OCI-LY7 (cell line): Measurements from ENCODE around the gene C1orf174. TPM values are rescaled to one million over a fixed set of nuclear protein-coding genes. Genes with fewer than 3 reads are reported as not detected.

Experiments
- BruUV-seq: library from RNA; stranded (reverse); fragments of 400-500 nt; replicated peaks from 2 replicates; lab custom pipeline; 2021; lab: Mats Ljungman, UMichigan
- CTCF ChIA-PET: fragments of 300-600 bp; sonication (Branson Sonifier 250); formaldehyde crosslinking; loops from one replicate; lab custom pipeline; 2022; ENCODE audit warnings: antibody characterized with exemption; ENCODE audit not compliant: unreplicated experiment; lab: Charles Lee
- POLR2A ChIA-PET: fragments of 300-600 bp; sonication (Branson Sonifier 250); formaldehyde crosslinking; loops from one replicate; lab custom pipeline; 2022; ENCODE audit warnings: antibody characterized with exemption; lab: Charles Lee
- DNase-seq: peaks from one replicate; pipeline ENCODE4 v3.0.0-alpha.2; 2015; ENCODE audit warnings: low spot score
- H2AFZ ChIP-seq: fragments of 200-600 bp; sonication (generic), shearing (Covaris generic); 2 replicates; pipeline ENCODE4 v1.6.1; 2014; ENCODE audit warnings: mild to moderate bottlenecking, antibody characterized with exemption, low read length, moderate library complexity
- H3K27ac ChIP-seq: fragments of 200-600 bp; sonication (generic); 2 replicates; pipeline ENCODE4 v1.5.1; 2014; ENCODE audit warnings: mixed run types, low read depth, mild to moderate bottlenecking, moderate library complexity, low read length, inconsistent platforms; ENCODE audit not compliant: poor library complexity, severe bottlenecking
- H3K36me3 ChIP-seq: fragments of 200-600 bp; sonication (generic); 2 replicates; pipeline ENCODE4 v1.6.1; 2014; ENCODE audit warnings: mild to moderate bottlenecking, antibody characterized with exemption, low read length, moderate library complexity, mixed read lengths; ENCODE audit not compliant: insufficient read depth
- H3K4me1 ChIP-seq: fragments of 200-600 bp; sonication (generic); 2 replicates; pipeline ENCODE4 v1.5.1; 2014; ENCODE audit warnings: mild to moderate bottlenecking, low read length; ENCODE audit not compliant: insufficient read depth, poor library complexity, severe bottlenecking
- H3K4me2 ChIP-seq: fragments of 200-600 bp; sonication (generic); 2 replicates; pipeline ENCODE4 v1.6.1; 2014; ENCODE audit warnings: mild to moderate bottlenecking, low read length
- H3K4me3 ChIP-seq: fragments of 200-600 bp; sonication (generic); 2 replicates; pipeline ENCODE4 v1.5.1; 2014; ENCODE audit warnings: mild to moderate bottlenecking, low read depth, low read length; ENCODE audit not compliant: poor library complexity, severe bottlenecking
- H3K79me2 ChIP-seq: fragments of 200-600 bp; sonication (generic); 2 replicates; pipeline ENCODE4 v1.6.1; 2016; ENCODE audit warnings: low read depth, mild to moderate bottlenecking, low read length, moderate library complexity, mixed read lengths; ENCODE audit not compliant: insufficient read depth
- H3K9me2 ChIP-seq: fragments of 200-600 bp; sonication (generic); 2 replicates; pipeline ENCODE4 v1.6.1; 2016; ENCODE audit warnings: mild to moderate bottlenecking, low read length, mixed read lengths; ENCODE audit not compliant: insufficient read depth
- H3K9me3 ChIP-seq: fragments of 200-600 bp; sonication (generic); 2 replicates; pipeline ENCODE4 v1.6.1; 2014; ENCODE audit warnings: mild to moderate bottlenecking, mixed run types, low read length, mixed read lengths
- H4K20me1 ChIP-seq: fragments of 200-600 bp; sonication (generic); 2 replicates; pipeline ENCODE4 v1.6.1; 2014; ENCODE audit warnings: mild to moderate bottlenecking, antibody characterized with exemption, low read length, moderate library complexity, mixed read lengths; ENCODE audit not compliant: insufficient read depth
- CTCF ChIP-seq: fragments of 200-600 bp; sonication (generic); conservative IDR thresholded peaks from 2 replicates; pipeline ENCODE4 v1.5.1; 2014; ENCODE audit warnings: mild to moderate bottlenecking, antibody characterized with exemption, low read length, moderate library complexity, mixed read lengths
- EZH2phosphoT487 ChIP-seq: fragments of 200-600 bp; sonication (generic); IDR thresholded peaks from 2 replicates; pipeline ENCODE4 v1.6.1; 2018; ENCODE audit warnings: low read depth, borderline replicate concordance, mild to moderate bottlenecking, mixed run types, antibody characterized with exemption, low read length, moderate library complexity, mixed read lengths
- intact Hi-C: fragments of 100-400 bp; cut with micrococcal nuclease; formaldehyde crosslinking; loops from one replicate; pipeline ENCODE4 v1.10.0; 2022; ENCODE audit not compliant: unreplicated experiment
- total RNA-seq, 2 experiments: library from RNA; depleted of rRNA in 1 of 2; stranded (reverse); fragments of >200 nt in 1 of 2; shearing (Covaris generic) in 1 of 2; gene quantifications; 2 replicates each; pipeline ENCODE4 v1.2.3, GENCODE V29; 2014 to 2022

The C1orf174 gene
- total RNA-seq, 2 experiments from 2014 or later: 39.0 to 59.5 TPM

- no TSS peak for BruUV-seq
- peaks cover 83% of the 10 kb centered on the region for H3K36me3 ChIP-seq
- no peak for DNase-seq
- H3K4me3 ChIP-seq: no peak overlapping the region
- H3K4me2 ChIP-seq: no peak overlapping the region
- ChIA-PET POLR2A (no interaction called here), CTCF (no interaction called here)
- intact Hi-C loops: no loop called here
- no peaks in the 10 kb centered on the region for H3K9me3 ChIP-seq
- no peak overlapping the region for H2AFZ ChIP-seq
- peaks cover 7% of the 10 kb centered on the region for H3K4me1 ChIP-seq
- TF ChIP-seq EZH2phosphoT487 (no peak), CTCF (no peak)
- no peaks in the 10 kb centered on the region for H3K9me2 ChIP-seq
- no peak overlapping the region for H3K27ac ChIP-seq
- no peaks in the 10 kb centered on the region for H3K79me2 ChIP-seq
- no peaks in the 10 kb centered on the region for H4K20me1 ChIP-seq
These were observed 53.0 kb downstream of the C1orf174 start for GRCh38 chr1:3847081-3847480.

GRCh38 chr1:3846541-3846940 lies 53.5 kb downstream of the C1orf174 start:
- Histone ChIP-seq H2AFZ (no peak overlapping the region), H3K79me2 (no peaks in the 10 kb centered on the region), H3K9me3 (no peaks in the 10 kb centered on the region), H3K4me3 (no peak overlapping the region), H4K20me1 (no peaks in the 10 kb centered on the region), H3K36me3 (peaks cover 82% of the 10 kb centered on the region), H3K4me1 (peaks cover 7% of the 10 kb centered on the region), H3K4me2 (no peak overlapping the region), H3K9me2 (no peaks in the 10 kb centered on the region), H3K27ac (no peak overlapping the region)
- no peak for TF ChIP-seq CTCF
- no peak for TF ChIP-seq EZH2phosphoT487
- DNase-seq: no peak
- CTCF ChIA-PET: no interaction called here
- intact Hi-C loops: no loop called here
- POLR2A ChIA-PET: no interaction called here
- BruUV-seq: no TSS peak

DNA sequence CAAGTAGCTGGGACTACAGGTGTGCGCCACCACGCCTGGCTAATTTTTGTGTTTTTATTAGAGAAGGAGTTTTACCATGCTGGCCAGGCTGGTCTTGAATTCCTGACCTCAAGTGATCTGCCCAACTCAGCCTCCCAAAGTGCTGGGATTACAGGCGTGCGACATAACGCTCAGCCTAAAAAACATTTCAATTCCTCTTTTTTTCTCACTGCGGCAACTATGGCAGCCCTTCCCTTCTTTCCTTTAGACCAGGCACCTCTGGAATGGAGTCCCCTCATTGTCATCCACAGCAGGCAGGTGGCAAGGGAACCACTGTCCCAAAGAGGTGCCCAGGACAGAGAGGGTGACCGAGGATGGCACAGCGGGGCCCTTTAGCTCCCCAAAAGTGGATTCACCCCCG lies 57.2 kb downstream of the C1orf174 start:
- POLR2A ChIA-PET: interaction anchor here (0.6 kb wide), 1 partner anchor 967 kb away, joined by 4 read pairs; no protein-coding TSS in a partner anchor
- CTCF ChIA-PET: no interaction called here

More for the DNA sequence above, 57.2 kb downstream of the C1orf174 start:
- no peak overlapping the region for H3K4me3 ChIP-seq
- TF ChIP-seq CTCF (no peak), EZH2phosphoT487 (no peak)
- intact Hi-C loops: no loop called here
- H3K9me3 ChIP-seq: 0 out of 2 replicates have a peak, but pooled peaks cover under 1% of the 10 kb centered on the region
- H3K36me3 ChIP-seq: peaks cover 85% of the 10 kb centered on the region
- H3K27ac ChIP-seq: no peak overlapping the region
- H4K20me1 ChIP-seq: no peaks in the 10 kb centered on the region
- no peak overlapping the region for H2AFZ ChIP-seq
- no peaks in the 10 kb centered on the region for H3K9me2 ChIP-seq
- DNase-seq: no peak
- H3K4me2 ChIP-seq: no peak overlapping the region
- H3K4me1 ChIP-seq: peaks cover 7% of the 10 kb centered on the region
- no peaks in the 10 kb centered on the region for H3K79me2 ChIP-seq
- no TSS peak for BruUV-seq
